HG03196 (cell line): ENCODE data around the gene ARHGAP32.

Experiments
- ATAC-seq: cut with Tn5 transposase; IDR thresholded peaks from one replicate; pipeline ENCODE4 v1.9.1; 2021; ENCODE audit not compliant: unreplicated experiment

Gene ARHGAP32

DNA sequence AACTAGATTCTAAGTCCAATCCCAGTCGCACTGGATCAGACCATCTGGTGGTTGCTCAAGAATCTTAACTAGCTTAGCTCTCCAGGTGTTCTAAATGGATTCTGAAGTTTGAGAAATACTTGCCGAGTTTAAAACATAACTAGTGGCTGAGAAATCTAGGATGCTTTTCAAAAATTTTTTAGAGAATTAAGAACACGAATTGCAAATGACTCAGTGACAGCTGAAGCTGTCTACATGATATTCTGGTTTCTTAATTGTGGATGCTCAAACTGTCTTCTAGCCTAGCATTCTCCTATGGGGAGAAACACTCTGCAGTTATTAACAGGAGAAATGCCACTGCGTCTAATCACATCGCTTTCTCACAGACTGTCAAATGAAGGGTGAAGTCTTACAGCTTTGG, 229.2 kb downstream of the ARHGAP32 start:
- no peak for ATAC-seq

GRCh38 chr11:128961645-128962044, 230.5 kb downstream of the ARHGAP32 start:
- no peak for ATAC-seq

GRCh38 chr11:128957202-128957482, 235.0 kb downstream of the ARHGAP32 start:
- ATAC-seq, result no peak

DNA sequence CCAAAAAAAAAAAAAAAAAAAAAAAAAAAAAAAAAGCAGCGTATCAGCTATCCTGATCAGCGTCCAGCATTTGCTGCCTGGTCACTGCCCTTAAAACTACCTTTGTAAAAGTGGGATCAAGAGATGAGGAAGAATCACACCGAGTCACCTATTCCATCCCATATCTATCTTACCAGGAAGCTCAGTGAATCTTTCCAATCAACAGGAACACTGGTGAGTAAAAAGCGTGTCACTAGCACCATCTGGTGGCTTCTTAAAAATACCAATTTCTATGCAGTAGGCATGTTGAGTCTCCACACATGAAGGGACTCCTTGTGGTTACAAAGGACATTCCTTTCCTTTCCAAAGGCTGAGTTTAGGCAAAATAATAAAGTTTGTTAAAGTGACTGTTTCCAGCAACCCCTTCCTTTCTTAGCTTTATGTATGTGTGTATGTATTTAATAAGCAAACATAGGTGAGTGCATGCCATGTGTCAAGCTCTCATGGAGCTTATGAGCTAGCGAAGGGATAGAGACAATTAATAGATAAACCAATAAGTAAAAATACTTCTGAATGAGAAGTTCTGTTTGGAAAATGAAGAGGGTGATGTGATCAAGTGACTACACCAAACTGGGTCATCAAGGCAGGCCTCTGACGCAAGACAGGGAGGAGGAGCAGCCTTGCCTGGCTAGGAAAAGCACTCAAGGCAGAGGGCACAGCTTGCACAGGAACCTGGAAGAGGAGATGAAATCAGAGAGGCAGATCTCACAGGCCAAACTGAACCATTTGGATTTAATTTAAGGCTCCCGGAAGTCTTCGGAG, 235.5 kb downstream of the ARHGAP32 start:
- ATAC-seq, result no peak

DNA sequence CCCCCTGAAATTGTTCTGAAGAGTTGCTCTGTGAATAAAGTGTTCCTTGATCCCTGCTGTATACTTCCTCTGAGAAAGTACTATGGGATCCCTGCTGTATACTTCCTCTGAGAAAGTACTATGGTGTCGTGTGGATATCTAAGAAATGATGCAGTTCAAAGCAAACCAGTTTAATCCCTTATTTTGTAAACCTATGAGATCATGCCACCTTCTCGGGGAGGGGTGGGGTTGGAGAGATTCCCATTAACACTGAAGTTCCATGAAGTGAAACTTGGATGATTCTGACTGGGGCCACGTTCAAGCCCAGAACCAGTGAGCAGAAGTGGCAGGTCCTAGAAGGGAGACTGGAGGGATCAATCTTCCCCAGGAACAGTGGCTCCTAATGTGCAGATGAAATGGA, 236.5 kb downstream of the ARHGAP32 start:
- no peak for ATAC-seq

- ATAC-seq, result no peak
Observed at GRCh38 chr11:128953151-128953550, 239.0 kb downstream of the ARHGAP32 start.

DNA sequence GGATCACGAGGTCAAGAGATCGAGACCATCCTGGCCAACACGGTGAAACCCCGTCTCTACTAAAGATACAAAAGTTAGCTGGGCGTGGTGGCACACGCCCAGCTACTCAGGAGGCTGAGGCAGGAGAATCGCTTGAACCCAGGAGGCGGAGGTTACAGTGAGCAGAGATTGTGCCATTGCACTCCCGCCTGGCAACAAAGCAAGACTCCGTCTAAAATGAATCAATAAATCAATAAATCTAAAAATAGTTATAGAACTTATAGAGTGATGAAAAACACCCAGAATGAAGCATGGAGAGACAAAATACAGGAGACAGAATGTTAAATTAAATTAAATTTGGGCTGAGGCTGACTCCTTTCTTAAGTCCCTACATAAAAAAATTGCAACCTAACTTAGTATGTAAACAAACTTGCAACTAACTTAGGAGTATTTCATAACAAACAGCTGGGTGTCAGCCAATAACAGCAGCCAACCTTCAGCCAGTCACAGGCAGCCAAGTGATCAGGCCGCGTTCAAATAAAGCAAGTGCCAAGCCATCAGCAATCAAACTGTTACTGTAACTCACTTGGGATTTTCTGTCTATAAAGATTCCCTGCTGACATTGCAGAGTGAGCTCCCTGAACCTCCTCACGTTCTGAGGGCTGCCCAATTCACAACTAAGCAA, 242.2 kb downstream of the ARHGAP32 start:
- no peak for ATAC-seq

GRCh38 chr11:128948583-128948982, 243.5 kb downstream of the ARHGAP32 start:
- ATAC-seq, result no peak

GRCh38 chr11:128947773-128948172, 244.4 kb downstream of the ARHGAP32 start:
- no peak for ATAC-seq

GRCh38 chr11:128946648-128947047, 245.5 kb downstream of the ARHGAP32 start:
- ATAC-seq, result no peak

GRCh38 chr11:128943428-128943976, 248.6 kb downstream of the ARHGAP32 start:
- ATAC-seq, result no peak

GRCh38 chr11:128942817-128943427, 249.2 kb downstream of the ARHGAP32 start, which contains the start of gene TP53AIP1:
Gene TP53AIP1, minus strand, starts transcription at chr11:128942871. Its CDS starts 5,053 bp downstream, at chr11:128937818.
- ATAC-seq, result no peak

- no peak for ATAC-seq
Observed at GRCh38 chr11:128942272-128942612, 249.9 kb downstream of the ARHGAP32 start.

DNA sequence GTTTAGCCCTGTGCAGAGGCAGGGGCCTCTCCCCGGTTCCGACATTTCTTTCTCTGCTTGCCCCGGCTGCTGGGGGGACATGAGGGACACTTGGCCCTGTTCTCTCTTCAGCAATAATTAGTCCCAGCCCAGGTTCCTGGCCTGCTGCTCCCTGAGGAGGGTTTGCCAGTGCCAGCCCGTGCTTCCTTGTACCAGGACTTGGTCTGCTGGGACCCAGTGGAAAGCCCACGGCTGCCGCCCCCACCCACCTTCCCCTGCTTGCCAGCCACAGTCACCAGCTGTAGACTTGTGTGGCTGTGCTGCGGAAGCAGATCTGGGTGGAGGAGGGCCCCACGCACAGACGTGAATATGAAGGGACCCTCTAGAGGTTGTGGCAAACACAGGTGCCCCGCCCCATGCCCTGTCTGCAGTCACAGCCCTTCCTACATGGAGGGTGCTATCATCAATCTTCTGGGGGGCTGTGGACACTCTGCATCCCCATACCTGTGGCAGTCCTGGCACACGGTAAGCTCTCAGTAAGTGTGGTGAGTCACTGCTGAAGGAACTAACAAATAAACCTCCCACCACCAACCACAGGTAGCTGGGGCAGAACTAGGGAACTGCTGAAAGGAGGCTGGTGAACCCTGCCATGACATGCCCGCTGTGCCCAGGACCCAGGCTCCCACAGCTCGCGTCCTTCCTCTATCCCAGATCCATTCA, 250.4 kb downstream of the ARHGAP32 start:
- no peak for ATAC-seq

DNA sequence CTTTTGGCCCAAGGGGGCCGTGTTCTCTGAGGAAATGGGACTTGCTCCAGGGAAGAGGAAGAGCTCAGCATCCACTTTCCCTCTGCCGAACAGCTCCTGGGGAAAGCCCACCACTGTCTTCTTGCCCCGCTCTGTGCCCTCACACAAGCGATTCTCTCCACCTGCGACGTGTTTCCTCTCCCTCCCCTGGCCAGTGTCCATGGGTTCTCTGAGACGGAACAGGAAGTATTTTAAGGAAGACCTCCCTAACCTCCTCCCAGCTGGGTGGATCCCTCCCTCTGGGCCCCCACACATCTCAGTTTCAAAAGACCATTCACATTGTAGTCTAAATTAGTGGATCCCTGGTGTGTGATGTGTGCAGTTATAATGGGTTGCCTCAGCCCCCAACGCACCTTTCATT, 251.0 kb downstream of the ARHGAP32 start:
- no peak for ATAC-seq

DNA sequence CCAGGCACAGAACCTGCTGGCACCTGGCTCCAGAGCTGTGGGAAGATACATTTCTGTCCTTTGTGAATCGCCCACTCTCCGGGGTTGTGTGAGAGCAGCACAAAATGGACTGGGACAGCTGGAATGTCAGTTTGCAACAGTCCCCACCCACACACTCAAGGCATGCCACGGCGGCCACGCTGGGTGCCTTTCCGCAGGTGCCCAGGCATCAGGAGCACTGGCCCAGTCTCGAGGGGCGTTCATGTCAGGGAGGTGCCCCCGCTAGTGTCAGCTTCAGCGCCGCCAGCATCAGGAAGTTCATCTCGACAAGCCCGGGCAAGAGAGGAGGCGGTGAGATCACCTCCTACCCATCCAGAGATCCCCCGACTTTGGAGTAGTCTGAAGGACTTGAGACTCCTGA, 251.5 kb downstream of the ARHGAP32 start:
- ATAC-seq, result no peak

GRCh38 chr11:128940156-128940555, 252.0 kb downstream of the ARHGAP32 start:
- ATAC-seq, result no peak

DNA sequence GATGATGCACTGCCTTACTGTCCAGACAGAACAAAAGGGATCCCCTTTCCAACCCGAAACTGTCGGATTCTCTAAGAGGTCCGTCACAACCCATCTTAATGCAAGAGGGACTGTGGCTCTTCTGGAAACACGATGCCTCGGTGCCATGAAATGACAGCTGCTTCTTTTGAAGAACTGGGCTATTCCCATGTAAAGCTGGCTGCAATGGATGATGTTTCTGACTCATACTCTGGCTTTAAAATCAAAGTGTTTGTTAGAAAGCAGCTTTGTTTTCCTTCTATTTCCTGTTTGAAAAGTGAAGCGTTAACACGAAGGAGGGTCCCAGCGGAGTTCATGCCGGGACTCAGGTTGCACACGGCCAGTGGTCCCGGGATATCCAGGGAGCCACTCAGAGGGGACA, 252.5 kb downstream of the ARHGAP32 start:
- no peak for ATAC-seq

- ATAC-seq, result no peak
Observed at GRCh38 chr11:128938156-128938885, 253.8 kb downstream of the ARHGAP32 start.

DNA sequence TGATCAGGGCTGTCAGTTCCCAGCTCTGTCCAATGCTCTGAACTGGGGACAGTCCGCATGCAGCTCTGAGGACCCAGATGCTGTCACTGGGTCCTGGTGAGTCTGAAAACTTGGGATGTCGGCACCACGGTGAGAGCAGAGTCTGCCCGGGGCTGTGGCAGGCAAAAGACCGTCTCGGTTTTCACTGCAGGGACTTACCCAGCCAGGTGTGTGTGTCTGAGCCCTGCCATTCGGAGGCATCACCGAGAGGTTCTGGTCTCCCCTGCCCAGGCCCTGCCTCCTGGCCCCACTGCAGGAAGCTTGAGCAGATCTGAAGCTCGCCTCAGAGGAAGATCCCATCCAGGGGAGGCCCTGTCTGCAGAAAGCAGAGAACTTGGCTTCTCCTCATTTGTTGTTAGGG, 254.6 kb downstream of the ARHGAP32 start:
- no peak for ATAC-seq
